Neural cell (in vitro differentiated cells): Measurements from ENCODE around the gene NCEH1. TPM values are rescaled to one million over a fixed set of nuclear protein-coding genes. Genes with fewer than 3 reads are reported as not detected.

Source experiments
- H2AFZ ChIP-seq: fragments of 200-600, 300-800 bp; sonication (generic), shearing (Covaris generic); 2 replicates; pipeline ENCODE4 v1.6.0; 2014; ENCODE audit warnings: low read depth, mild to moderate bottlenecking, antibody characterized with exemption, low read length, moderate library complexity
- H3F3A ChIP-seq: fragments of 200-600 bp; shearing (Covaris generic); 2 replicates; pipeline ENCODE4 v1.6.1; 2016; ENCODE audit warnings: mild to moderate bottlenecking, moderate library complexity, mixed read lengths, antibody characterized with exemption, low read length; ENCODE audit not compliant: insufficient read depth, poor library complexity, severe bottlenecking
- H3K27ac ChIP-seq: fragments of 200-600, 300-800 bp; sonication (generic), shearing (Covaris generic); 2 replicates; pipeline ENCODE4 v1.5.1; 2014; ENCODE audit warnings: mild to moderate bottlenecking, low read length, moderate library complexity
- H3K27me3 ChIP-seq: fragments of 300-800, 200-600 bp; sonication (generic), shearing (Covaris generic); 2 replicates; pipeline ENCODE4 v1.6.0; 2014; ENCODE audit warnings: mild to moderate bottlenecking, low read depth, low read length, moderate library complexity; ENCODE audit not compliant: insufficient read depth
- H3K36me3 ChIP-seq: fragments of 300-800, 200-600 bp; sonication (generic), shearing (Covaris generic); 2 replicates; pipeline ENCODE4 v1.5.1; 2014; ENCODE audit warnings: mild to moderate bottlenecking, antibody characterized with exemption, low read length, moderate library complexity; ENCODE audit not compliant: insufficient read depth
- H3K4me2 ChIP-seq: fragments of 300-800, 200-600 bp; sonication (generic), shearing (Covaris generic); 2 replicates; pipeline ENCODE4 v1.6.0; 2014; ENCODE audit warnings: mild to moderate bottlenecking, low read length
- H3K4me3 ChIP-seq: fragments of 300-800, 200-600 bp; sonication (generic), shearing (Covaris generic); 2 replicates; pipeline ENCODE4 v1.5.1; 2014; ENCODE audit warnings: mild to moderate bottlenecking, low read length, moderate library complexity
- H3K79me2 ChIP-seq: fragments of 200-600 bp; shearing (Covaris generic); replicated peaks from 2 replicates; pipeline ENCODE4 v1.6.0; 2014; ENCODE audit warnings: mild to moderate bottlenecking, low read length, moderate library complexity; ENCODE audit not compliant: insufficient read depth
- H3K9ac ChIP-seq: fragments of 300-800, 200-600 bp; sonication (generic), shearing (Covaris generic); 2 replicates; pipeline ENCODE4 v1.6.1; 2016; ENCODE audit warnings: mild to moderate bottlenecking, low read length, mixed read lengths
- H3K9me2 ChIP-seq: fragments of 200-600 bp; shearing (Covaris generic); 2 replicates; pipeline ENCODE4 v1.6.1; 2016; ENCODE audit warnings: mild to moderate bottlenecking, low read length, mixed read lengths; ENCODE audit not compliant: insufficient read depth
- H3K9me3 ChIP-seq: fragments of 200-600, 300-800 bp; sonication (generic), shearing (Covaris generic); 2 replicates; pipeline ENCODE4 v1.6.1; 2016; ENCODE audit warnings: mild to moderate bottlenecking, mixed run types, low read length, moderate library complexity, mixed read lengths
- H4K20me1 ChIP-seq: fragments of 200-600 bp; shearing (Covaris generic); 2 replicates; pipeline ENCODE4 v1.6.1; 2016; ENCODE audit warnings: mild to moderate bottlenecking, mixed run types; ENCODE audit not compliant: insufficient read depth
- CTCF ChIP-seq: fragments of 450-650 bp; IDR thresholded peaks from 2 replicates; pipeline ENCODE4 v1.5.1; 2014; ENCODE audit warnings: antibody characterized with exemption, mild to moderate bottlenecking, moderate library complexity; ENCODE audit not compliant: poor library complexity, severe bottlenecking
- EP300 ChIP-seq: fragments of 450-650 bp; conservative IDR thresholded peaks from 2 replicates; pipeline ENCODE4 v1.6.1; 2014; ENCODE audit warnings: antibody characterized with exemption, mild to moderate bottlenecking, moderate library complexity; ENCODE audit not compliant: poor library complexity, severe bottlenecking
- EZH2 ChIP-seq: fragments of 200-600, 300-800 bp; shearing (Covaris generic), sonication (generic); IDR thresholded peaks from 2 replicates; pipeline ENCODE4 v1.6.1; 2014; ENCODE audit warnings: antibody characterized with exemption, low read length, borderline replicate concordance, mild to moderate bottlenecking; ENCODE audit not compliant: insufficient read depth, poor library complexity, severe bottlenecking
- MXI1 ChIP-seq: fragments of 450-650 bp; conservative IDR thresholded peaks from 2 replicates; pipeline ENCODE4 v1.6.1; 2014; ENCODE audit warnings: antibody characterized with exemption, mild to moderate bottlenecking; ENCODE audit not compliant: poor library complexity, severe bottlenecking
- POLR2AphosphoS5 ChIP-seq: IDR thresholded peaks from 2 replicates; pipeline ENCODE4 v1.6.1; 2012
- RAD21 ChIP-seq: fragments of 450-650 bp; conservative IDR thresholded peaks from 2 replicates; pipeline ENCODE4 v1.6.1; 2014; ENCODE audit warnings: antibody characterized with exemption, mild to moderate bottlenecking, moderate library complexity
- REST ChIP-seq: IDR thresholded peaks from 2 replicates; pipeline ENCODE4 v1.6.1; 2012; ENCODE audit warnings: borderline replicate concordance
- SMC3 ChIP-seq: fragments of 450-650 bp; conservative IDR thresholded peaks from 2 replicates; pipeline ENCODE4 v1.6.1; 2014; ENCODE audit warnings: antibody characterized with exemption, mild to moderate bottlenecking, moderate library complexity; ENCODE audit not compliant: poor library complexity
- TAF1 ChIP-seq: IDR thresholded peaks from 2 replicates; pipeline ENCODE4 v1.6.1; 2012; ENCODE audit warnings: low read depth
- polyA plus RNA-seq: library from polyadenylated mRNA; depleted of rRNA; stranded (reverse); fragments of >200 nt; gene quantifications from 2 replicates; pipeline ENCODE4 v1.2.3, GENCODE V29; 2014

The NCEH1 gene
- polyA plus RNA-seq, 1 donor from 2014 or later = 2.1 TPM

GRCh38 chr3:172591876-172592771, 118.7 kb downstream of the NCEH1 start:
- Histone ChIP-seq H3K9me3 (no peaks in the 10 kb centered on the region), H3K27me3 (no peaks in the 10 kb centered on the region), H3K9me2 (no peaks in the 10 kb centered on the region), H4K20me1 (no peaks in the 10 kb centered on the region), H3K4me2 (no peak overlapping the region), H3K79me2 (no peaks in the 10 kb centered on the region), H3K4me3 (no peak overlapping the region), H2AFZ (no peak overlapping the region), H3K9ac (no peak overlapping the region), H3K27ac (no peak overlapping the region), H3F3A (no peaks in the 10 kb centered on the region), H3K36me3 (no peaks in the 10 kb centered on the region)
- TF ChIP-seq EZH2 (no peak), EP300 (no peak), SMC3 (no peak), RAD21 (no peak), CTCF (no peak), POLR2AphosphoS5 (no peak), REST (no peak), TAF1 (no peak), MXI1 (no peak)

GRCh38 chr3:172591125-172591605, 119.7 kb downstream of the NCEH1 start:
- Histone ChIP-seq H4K20me1 (no peaks in the 10 kb centered on the region), H3K27me3 (no peaks in the 10 kb centered on the region), H3K27ac (no peak overlapping the region), H3K9me3 (no peaks in the 10 kb centered on the region), H2AFZ (no peak overlapping the region), H3K9me2 (no peaks in the 10 kb centered on the region), H3F3A (no peaks in the 10 kb centered on the region), H3K79me2 (no peaks in the 10 kb centered on the region), H3K4me2 (no peak overlapping the region), H3K9ac (no peak overlapping the region), H3K36me3 (no peaks in the 10 kb centered on the region), H3K4me3 (no peak overlapping the region)
- TF ChIP-seq POLR2AphosphoS5 (no peak), CTCF (no peak), EZH2 (no peak), TAF1 (no peak), REST (no peak), SMC3 (no peak), MXI1 (no peak), RAD21 (no peak), EP300 (no peak)
